ENCODE data around the gene MYBPH.

The MYBPH gene

GRCh38 chr1:203200916-203201315 is 25.3 kb upstream of the MYBPH start:
- TF ChIP-seq, protein P1, sequence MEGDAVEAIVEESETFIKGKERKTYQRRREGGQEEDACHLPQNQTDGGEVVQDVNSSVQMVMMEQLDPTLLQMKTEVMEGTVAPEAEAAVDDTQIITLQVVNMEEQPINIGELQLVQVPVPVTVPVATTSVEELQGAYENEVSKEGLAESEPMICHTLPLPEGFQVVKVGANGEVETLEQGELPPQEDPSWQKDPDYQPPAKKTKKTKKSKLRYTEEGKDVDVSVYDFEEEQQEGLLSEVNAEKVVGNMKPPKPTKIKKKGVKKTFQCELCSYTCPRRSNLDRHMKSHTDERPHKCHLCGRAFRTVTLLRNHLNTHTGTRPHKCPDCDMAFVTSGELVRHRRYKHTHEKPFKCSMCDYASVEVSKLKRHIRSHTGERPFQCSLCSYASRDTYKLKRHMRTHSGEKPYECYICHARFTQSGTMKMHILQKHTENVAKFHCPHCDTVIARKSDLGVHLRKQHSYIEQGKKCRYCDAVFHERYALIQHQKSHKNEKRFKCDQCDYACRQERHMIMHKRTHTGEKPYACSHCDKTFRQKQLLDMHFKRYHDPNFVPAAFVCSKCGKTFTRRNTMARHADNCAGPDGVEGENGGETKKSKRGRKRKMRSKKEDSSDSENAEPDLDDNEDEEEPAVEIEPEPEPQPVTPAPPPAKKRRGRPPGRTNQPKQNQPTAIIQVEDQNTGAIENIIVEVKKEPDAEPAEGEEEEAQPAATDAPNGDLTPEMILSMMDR (IDR thresholded peaks at IDR 0.05; ENCODE audit: low read depth, low read length): no peak
- H3K4me3 ChIP-seq (ENCODE audit: low read depth, low read length): no peak overlapping the region

GRCh38 chr1:203199816-203200571 is 24.4 kb upstream of the MYBPH start:
- TF ChIP-seq, protein P1 (IDR thresholded peaks at IDR 0.05; ENCODE audit: low read depth, low read length): no peak
- H3K4me3 ChIP-seq (ENCODE audit: low read depth, low read length): no peak overlapping the region

DNA sequence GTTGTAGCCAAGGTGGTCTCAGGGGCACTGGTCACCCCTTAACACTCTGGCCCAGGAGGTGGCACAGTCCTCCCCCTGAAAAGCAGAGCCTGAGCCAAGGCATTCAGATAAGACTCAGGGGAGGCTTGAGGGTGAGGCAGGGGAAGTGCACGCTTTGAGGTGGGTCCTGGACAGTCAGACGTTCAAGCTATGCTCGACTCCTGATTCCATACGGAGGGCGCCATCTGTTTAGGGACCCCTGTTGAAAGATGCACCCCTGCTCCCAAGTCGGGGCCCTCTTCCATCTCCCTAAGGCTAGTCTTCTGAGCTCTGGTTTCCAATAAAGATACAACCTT is 23.8 kb upstream of the MYBPH start:
- TF ChIP-seq, protein P1 (IDR thresholded peaks at IDR 0.05; ENCODE audit: low read depth, low read length): no peak

DNA sequence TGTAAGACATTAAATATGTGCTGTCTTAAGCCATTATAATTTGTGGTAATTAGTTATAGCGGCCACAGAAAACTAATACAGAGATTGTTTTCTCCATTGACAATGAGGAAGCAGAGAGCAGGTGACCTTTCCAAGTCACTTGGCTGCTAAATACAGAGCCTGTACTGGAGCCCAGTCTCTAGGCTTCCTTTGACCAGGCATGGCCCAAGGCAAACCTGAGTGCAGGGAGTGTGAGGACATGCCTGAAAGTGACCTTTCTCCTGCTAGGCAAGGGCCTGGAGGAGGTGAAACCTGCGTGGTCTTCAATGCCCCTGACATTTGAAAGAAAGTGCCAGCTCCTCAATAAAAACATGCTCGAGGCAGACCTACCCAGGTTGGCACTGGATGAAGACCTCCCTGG is 23.4 kb upstream of the MYBPH start:
- H3K4me3 ChIP-seq (ENCODE audit: low read depth, low read length): no peak overlapping the region
- TF ChIP-seq, protein P1 (IDR thresholded peaks at IDR 0.05; ENCODE audit: low read depth, low read length): no peak

More for the DNA sequence above, 23.8 kb upstream of the MYBPH start:
- no peak overlapping the region for H3K4me3 ChIP-seq (ENCODE audit: low read depth, low read length)

DNA sequence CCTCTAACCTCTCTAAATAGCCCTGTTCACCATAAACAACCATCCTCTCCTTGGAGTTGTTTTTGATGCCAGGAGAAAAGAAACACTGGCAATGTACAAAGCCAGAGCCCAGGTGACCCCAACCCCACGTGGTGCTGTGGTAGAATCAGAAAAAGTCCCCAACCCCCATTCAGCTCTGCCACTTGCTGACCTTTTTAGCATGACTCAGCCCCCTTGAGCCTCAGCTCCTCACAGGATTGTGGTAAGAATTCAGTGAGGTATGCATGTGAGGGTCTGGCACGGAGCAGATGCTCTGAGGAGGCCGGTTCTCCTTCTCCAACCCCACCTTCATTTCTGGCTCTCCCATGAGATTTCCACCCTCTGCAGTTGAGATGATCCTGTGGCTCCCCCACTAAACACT is 22.0 kb upstream of the MYBPH start:
- TF ChIP-seq, protein P1 (IDR thresholded peaks at IDR 0.05; ENCODE audit: low read depth, low read length): no peak
- H3K4me3 ChIP-seq (ENCODE audit: low read depth, low read length): no peak overlapping the region

DNA sequence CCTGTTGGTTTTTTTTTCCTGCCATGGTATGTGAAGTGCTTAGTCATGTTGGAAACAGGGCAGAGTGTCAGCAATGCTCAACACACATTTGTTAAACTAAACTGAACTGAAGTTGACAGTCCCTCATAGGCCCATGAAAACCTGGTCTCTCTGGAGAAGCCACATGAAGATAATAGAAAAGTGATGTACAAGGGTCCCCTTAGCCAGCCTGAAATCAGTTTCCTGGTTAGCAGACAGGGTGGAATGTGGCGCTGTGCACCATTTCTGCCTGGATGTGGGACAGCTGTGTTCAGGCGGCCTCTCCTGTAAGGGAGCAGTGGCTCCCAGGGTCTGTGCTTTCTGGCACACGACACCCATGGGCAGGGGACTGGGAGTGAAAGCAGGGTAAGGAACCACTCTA is 20.7 kb upstream of the MYBPH start:
- no peak overlapping the region for H3K4me3 ChIP-seq (ENCODE audit: low read depth, low read length)
- TF ChIP-seq, protein P1 (IDR thresholded peaks at IDR 0.05; ENCODE audit: low read depth, low read length): no peak

- no peak overlapping the region for H3K4me3 ChIP-seq (ENCODE audit: low read depth, low read length)
- TF ChIP-seq, protein P1 (IDR thresholded peaks at IDR 0.05; ENCODE audit: low read depth, low read length): no peak
These were observed 15.3 kb upstream of the MYBPH start for GRCh38 chr1:203190949-203191348.

All from WI38 (cell line).